GM20000 (cell line): ENCODE measurements around the gene RHOA.

Experiments used
- DNase-seq: peaks from one replicate; pipeline ENCODE4 v3.0.0; 2012; ENCODE audit warnings: low spot score
- TF ChIP-seq, protein P1 (sequence below): IDR thresholded peaks from 2 replicates; pipeline ENCODE4 v1.5.1; 2012; ENCODE audit warnings: mild to moderate bottlenecking, control low read depth; ENCODE audit errors: extremely low read depth, missing control alignments

Gene RHOA

DNA sequence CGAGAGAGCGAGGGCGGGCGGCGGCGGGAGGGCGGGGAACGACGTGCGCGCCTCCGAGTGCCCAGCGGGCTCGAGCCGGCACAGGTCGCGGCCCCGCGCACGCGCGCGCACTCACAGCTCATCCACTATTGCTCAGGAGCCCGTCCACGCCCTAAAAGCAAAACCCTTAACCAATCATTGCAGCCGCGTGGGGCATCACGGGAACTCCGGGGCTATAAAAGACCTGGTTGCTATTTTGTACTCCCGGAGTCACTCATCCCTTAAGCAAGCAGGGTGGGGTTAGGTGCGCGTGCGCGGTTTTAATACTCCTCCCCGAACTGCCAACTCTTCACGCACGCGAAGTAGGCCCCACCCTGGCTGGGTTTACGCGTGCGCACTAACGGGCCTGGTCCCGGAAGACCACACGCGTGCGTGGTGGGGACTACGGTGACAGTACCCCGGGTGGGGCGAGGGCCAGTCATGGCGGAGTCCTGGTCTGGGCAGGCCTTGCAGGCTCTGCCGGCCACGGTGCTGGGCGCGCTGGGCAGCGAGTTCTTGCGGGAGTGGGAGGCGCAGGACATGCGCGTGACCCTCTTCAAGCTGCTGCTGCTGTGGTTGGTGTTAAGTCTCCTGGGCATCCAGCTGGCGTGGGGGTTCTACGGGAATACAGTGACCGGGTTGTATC is at the start of gene RHOA, which contains the start of gene TCTA:
Gene RHOA, minus strand, starts transcription at position 9 of the 664 bp plus-strand sequence. CDS start 36,387 bp downstream, outside the sequence.
Gene TCTA, plus strand, starts transcription at position 456 of the 664 bp plus-strand sequence. Its CDS starts 4 bp downstream, at position 460.
- DNase-seq, result peak; percentile 98
- TF ChIP-seq, protein P1, sequence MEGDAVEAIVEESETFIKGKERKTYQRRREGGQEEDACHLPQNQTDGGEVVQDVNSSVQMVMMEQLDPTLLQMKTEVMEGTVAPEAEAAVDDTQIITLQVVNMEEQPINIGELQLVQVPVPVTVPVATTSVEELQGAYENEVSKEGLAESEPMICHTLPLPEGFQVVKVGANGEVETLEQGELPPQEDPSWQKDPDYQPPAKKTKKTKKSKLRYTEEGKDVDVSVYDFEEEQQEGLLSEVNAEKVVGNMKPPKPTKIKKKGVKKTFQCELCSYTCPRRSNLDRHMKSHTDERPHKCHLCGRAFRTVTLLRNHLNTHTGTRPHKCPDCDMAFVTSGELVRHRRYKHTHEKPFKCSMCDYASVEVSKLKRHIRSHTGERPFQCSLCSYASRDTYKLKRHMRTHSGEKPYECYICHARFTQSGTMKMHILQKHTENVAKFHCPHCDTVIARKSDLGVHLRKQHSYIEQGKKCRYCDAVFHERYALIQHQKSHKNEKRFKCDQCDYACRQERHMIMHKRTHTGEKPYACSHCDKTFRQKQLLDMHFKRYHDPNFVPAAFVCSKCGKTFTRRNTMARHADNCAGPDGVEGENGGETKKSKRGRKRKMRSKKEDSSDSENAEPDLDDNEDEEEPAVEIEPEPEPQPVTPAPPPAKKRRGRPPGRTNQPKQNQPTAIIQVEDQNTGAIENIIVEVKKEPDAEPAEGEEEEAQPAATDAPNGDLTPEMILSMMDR, result no peak

DNA sequence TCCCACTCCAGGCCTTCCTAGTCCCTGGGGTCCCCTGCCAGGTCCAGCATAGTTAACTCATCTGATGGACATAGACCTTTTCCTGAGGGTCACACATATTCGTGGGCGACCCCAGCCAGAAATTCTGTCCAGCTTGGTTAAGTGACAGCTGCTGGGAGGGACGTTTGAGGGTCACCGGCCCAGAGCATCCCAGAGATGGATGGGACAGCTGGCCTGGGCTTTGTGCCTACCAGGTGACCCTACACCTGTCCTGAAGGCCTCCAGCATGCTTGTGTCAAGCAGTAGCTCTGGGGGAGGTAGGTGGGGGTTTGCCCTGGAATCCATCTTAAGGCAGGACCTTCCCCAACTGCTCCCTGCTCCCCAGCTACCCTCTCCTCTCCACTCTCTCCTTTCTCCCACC is 49.2 kb upstream of the RHOA start:
- TF ChIP-seq, protein P1, result no peak
- DNase-seq, result no peak

DNA sequence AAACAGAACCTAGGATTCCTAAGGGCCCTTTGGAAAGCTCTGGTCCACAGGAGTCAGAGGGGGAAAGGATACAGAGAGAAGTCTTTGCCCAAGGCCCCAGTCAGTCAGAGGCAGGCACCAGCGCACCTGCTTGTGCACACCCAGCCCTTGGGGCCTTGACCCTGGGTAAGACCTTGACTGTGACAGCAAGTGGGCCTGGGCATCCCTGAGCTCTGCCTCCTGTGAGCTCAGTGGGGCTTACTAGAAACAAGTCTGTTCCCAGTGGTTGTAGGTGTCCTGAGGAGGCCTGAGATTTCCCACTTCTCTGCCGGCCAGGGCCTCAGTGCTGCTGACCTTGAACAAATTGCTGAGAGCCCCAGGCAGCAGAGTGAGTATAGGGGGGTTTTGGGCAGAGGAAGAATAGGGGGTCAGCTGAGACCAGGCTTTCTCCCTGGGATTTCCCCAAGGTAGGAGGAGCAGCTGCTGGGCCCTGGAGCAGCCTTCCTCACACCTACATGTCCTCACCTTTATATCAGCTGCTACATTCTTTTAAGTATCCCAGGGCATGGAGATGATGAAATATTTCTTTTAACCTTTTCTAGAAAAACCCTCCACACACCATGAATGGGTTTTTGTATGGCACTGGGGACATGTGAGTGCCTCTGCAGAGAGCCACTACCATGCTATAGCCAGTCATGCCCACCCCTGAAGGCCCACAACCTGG is 48.6 kb upstream of the RHOA start:
- DNase-seq, result no peak
- TF ChIP-seq, protein P1, result no peak

DNA sequence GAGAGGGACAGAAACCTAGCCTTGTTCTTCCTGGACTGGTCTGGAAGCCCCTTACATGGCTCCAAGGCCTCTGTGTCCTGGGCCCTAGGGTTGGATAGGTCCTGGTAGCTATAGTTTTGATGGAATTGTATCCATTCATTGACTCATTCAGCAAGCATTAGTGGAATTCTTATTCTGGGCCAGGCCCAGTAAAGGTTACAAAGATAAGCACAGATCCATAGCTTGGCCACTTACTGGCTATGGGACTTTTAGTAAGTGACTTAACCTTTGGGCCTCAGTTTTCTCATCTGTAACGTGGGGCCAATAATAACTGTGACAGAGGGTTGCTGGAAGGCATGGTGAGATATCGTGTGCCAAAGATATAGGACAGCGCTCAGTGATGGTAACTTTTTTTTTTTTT is 44.7 kb upstream of the RHOA start:
- DNase-seq, result no peak
- TF ChIP-seq, protein P1, result no peak

DNA sequence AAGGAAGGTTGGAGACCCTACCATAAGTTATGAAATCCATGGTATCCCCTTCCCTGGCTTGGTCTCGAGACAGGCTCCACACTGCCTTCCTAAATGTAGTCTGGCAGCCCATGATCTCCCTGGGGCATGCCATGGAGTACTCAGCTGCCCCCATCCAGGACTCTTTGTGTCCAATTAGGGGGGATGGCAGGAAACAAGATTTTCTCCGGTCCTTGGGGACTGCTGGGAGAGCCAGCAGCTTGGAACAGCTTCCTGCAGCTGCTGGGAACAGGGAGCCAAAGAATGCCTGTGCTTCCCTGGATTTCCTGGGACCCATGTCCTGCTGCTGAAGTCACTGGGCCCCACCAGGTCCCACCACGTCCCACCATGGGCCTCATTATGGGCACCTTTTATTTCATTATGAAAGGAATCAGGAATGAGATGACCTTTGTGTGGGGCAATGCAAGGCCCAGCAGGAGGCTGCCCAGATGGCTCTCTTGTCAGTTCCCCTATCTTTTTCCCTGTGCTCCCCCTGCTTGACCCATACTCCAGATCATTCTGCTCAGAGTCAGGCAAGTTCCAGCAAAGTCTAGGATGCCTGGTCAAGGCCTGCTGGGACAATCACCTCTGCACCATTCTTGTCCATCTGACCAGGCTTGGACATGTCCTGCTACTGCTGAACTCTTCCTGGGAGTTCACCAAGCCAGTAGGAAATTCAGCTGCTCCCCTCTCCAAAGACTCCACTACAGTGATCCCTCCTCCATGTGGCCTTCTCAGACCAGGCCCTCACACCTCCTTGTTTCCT is 43.3 kb upstream of the RHOA start:
- TF ChIP-seq, protein P1, result no peak
- no peak for DNase-seq

DNA sequence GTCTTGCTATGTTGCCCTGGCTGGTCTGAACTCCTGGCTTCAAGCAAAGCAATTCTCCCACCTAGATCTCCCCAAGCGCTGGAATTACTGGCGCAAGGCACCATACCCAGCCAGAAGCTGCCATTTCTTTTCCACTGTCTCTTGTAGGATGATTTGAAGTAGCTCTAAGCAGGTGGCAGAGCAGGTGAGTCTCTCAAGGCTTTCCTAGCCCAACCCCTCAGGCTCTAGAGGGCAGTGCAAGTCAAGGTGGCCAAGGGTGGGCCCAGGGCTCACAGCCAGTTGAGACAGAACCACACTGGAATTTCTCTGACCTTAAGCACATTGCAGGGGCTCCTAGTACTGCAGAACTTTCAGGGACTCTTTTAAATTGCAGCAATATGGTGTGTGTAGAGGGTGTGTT is 42.7 kb upstream of the RHOA start:
- peak; percentile 7 for DNase-seq
- TF ChIP-seq, protein P1, result no peak

DNA sequence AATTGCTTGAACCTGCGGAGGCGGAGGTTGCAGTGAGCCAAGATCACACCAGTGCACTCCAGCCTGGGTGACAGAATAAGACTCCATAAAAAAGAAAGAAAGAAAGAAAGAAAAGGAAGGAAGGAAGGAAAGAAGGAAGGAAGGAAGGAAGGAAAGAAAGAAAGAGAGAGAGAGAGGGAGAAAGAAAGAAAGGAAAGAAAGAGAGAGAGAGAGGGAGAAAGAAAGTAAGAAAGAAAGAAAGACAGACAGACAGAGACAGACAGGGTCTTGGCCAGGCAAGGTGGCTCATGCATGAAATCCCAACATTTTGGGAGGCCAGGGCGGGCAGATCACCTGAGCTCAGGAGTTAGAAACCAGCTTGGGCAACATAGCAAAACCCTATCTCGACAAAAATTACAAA is 41.8 kb upstream of the RHOA start:
- DNase-seq, result no peak
- TF ChIP-seq, protein P1, result no peak
